ENCODE results near the gene CARD8. TPM values are rescaled to one million over a fixed set of nuclear protein-coding genes. Genes with fewer than 3 reads are reported as not detected.

The CARD8 gene
- total and polyA plus RNA-seq, 2 of the 8 experiments (the other 6 are each of a cell fraction or from before 2014, with no cell fraction given), result 8.9 to 24.4 TPM

DNA sequence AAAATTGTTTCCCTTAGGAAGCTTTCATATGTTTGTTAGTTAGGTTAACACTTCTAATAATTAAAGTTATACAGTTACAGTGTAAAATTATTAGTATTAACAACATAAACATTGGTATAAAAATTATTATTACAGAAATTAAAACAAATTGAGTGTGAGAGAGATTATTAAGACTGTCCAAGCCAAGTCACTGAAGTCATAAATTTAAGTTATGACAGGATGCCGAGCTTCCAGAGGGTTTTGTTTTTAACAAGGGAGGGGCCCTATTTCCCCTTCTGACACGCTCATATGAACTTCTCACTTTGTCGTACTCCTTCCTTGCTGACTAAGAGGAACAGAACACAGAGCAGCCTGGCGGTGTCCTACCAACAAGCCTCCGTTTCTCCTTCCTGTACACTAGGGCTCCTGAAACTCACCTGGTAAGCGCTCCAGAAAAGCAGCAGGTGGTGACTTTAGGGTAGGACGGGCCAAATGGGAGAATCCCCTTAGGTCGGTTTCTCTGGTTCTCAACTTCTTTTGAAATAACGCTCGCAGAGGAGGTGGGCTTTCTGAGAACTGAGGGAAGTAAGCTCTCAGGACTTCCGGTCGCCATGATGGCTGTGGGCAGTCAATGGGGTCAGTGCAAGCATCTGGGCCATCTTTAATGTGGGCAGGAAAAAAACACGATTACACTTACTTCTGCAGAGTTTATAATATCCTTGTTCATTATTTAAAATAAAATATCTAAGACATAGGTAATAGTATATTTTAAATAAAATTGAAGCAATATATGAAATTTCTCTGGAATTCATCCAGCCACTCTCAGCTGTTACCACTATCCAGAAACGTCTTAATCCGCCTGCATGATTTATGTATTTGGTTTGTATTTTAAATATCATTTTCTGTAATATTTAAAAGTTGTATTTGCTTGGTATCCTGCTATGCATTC is at the start of gene CARD8 (continued):
- TF ChIP-seq HDAC2 (IDR thresholded peaks at IDR 0.05; ENCODE audit: borderline replicate concordance in 1 of 2, low read depth in 2 of 2, low read length in 2 of 2) (no peak), TCF12 (IDR thresholded peaks at IDR 0.05; ENCODE audit: low read depth, low read length) (no peak), SIRT6 (IDR thresholded peaks at IDR 0.05; ENCODE audit: low read length) (no peak), KDM1A (IDR thresholded peaks at IDR 0.05; ENCODE audit: borderline replicate concordance, low read length) (no peak), JUND (IDR thresholded peaks at IDR 0.05; ENCODE audit: low read length) (peak; percentile 55; the same call in 1 of the 2 replicates), CREB1 (IDR thresholded peaks at IDR 0.05) (no peak), BRCA1 (IDR thresholded peaks at IDR 0.05; ENCODE audit: low read depth, low read length) (no peak), TBP (IDR thresholded peaks at IDR 0.05; ENCODE audit: low read depth, low read length) (peak; percentile 69), BACH1 (IDR thresholded peaks at IDR 0.05; ENCODE audit: low read length) (no peak), POU5F1 (IDR thresholded peaks at IDR 0.05; ENCODE audit: low read depth, low read length) (no peak), CBX5 (IDR thresholded peaks at IDR 0.05; ENCODE audit: low read depth, low read length) (no peak), POLR2AphosphoS5 (IDR thresholded peaks at IDR 0.05; ENCODE audit: low read depth, low read length) (peak; percentile 53; the same call in 1 of the 2 replicates), SIN3A (conservative IDR thresholded peaks at IDR 0.05 in 1 of 2, IDR thresholded peaks at IDR 0.05 in 1 of 2; ENCODE audit: low read depth in 1 of 2, low read length in 2 of 2) (0 out of 4 replicates have a peak, but pooled peaks of 1 of the 2 experiments have one; percentile 30), EP300 (IDR thresholded peaks at IDR 0.05; ENCODE audit: borderline replicate concordance in 1 of 2, low read depth in 2 of 2, low read length in 2 of 2) (no peak), KDM5A (IDR thresholded peaks at IDR 0.05; ENCODE audit: low read length) (no peak), SUZ12 (IDR thresholded peaks at IDR 0.05; ENCODE audit: low read length) (no peak), RNF2 (IDR thresholded peaks at IDR 0.05; ENCODE audit: borderline replicate concordance, low read depth, low read length, missing control alignments, poor library complexity, severe bottlenecking) (no peak), TEAD4 (IDR thresholded peaks at IDR 0.05; ENCODE audit: low read depth, low read length) (no peak), EGR1 (IDR thresholded peaks at IDR 0.05; ENCODE audit: borderline replicate concordance, low read depth, low read length) (peak; percentile 58; the same call in 1 of the 2 replicates), GABPA (IDR thresholded peaks at IDR 0.05; ENCODE audit: borderline replicate concordance, insufficient read depth, low read length) (peak; percentile 88), ATF3 (IDR thresholded peaks at IDR 0.05; ENCODE audit: insufficient read depth, low read depth, low read length) (no peak), JUN (IDR thresholded peaks at IDR 0.05; ENCODE audit: low read depth, low read length) (no peak)
- TF ChIP-seq, protein P1, sequence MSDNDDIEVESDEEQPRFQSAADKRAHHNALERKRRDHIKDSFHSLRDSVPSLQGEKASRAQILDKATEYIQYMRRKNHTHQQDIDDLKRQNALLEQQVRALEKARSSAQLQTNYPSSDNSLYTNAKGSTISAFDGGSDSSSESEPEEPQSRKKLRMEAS (IDR thresholded peaks at IDR 0.05), result no peak

All from H1 (cell line).